Vagina (tissue), 2 donors: Measurements from ENCODE around the gene FRMPD2. TPM values are rescaled to one million over a fixed set of nuclear protein-coding genes. Genes with fewer than 3 reads are reported as not detected.
"Not testable (repeated sequence)": the region's sequence is repeated elsewhere in the genome, so short reads cannot be mapped to it uniquely, and the experiment has no call there.

Experiments
- DNase-seq, 2 donors: peaks; one replicate each; pipeline ENCODE4 v3.0.0-alpha.2; 2017; ENCODE audit errors: extremely low spot score in 2 of 2
- H3K27ac ChIP-seq: fragments of 200-600 bp; sonication (generic); one replicate; pipeline ENCODE4 v1.5.1; 2019
- H3K27me3 ChIP-seq: fragments of 200-600 bp; sonication (generic); one replicate; pipeline ENCODE4 v1.5.1; 2019
- H3K36me3 ChIP-seq, 2 donors: fragments of 200-600 bp; sonication (generic); one replicate each; pipeline ENCODE4 v1.5.1; 2017 to 2019
- H3K4me1 ChIP-seq: fragments of 200-600 bp; sonication (generic); one replicate; pipeline ENCODE4 v1.5.1; 2019
- H3K4me3 ChIP-seq, 2 donors: fragments of 200-600 bp; sonication (generic); 1 replicate in 1 of 2; 2 replicates in 1 of 2; pipeline ENCODE4 v1.5.1; 2016 to 2019
- H3K9me3 ChIP-seq: fragments of 200-600 bp; sonication (generic); one replicate; pipeline ENCODE4 v1.5.1; 2019
- CTCF ChIP-seq, 3 experiments: fragments of 450-650 bp in 2 of 3; fragments of 200-600 bp in 1 of 3; sonication (generic) in 1 of 3; IDR thresholded peaks; one replicate each; pipeline ENCODE4 v1.5.1; 2017 to 2019; ENCODE audit warnings: antibody characterized with exemption in 3 of 3, mild to moderate bottlenecking in 2 of 3, moderate library complexity in 2 of 3
- POLR2A ChIP-seq, 2 donors: fragments of 450-650 bp; IDR thresholded peaks; one replicate each; pipeline ENCODE4 v1.6.1; 2017; ENCODE audit warnings: antibody characterized with exemption in 2 of 2, mild to moderate bottlenecking in 2 of 2, moderate library complexity in 2 of 2
- POLR2AphosphoS5 ChIP-seq, 2 donors: sonication (generic); formaldehyde crosslinking; IDR thresholded peaks; one replicate each; pipeline ENCODE4 v1.9.0; 2017; ENCODE audit warnings: antibody characterized with exemption in 2 of 2, mild to moderate bottlenecking in 2 of 2, low read depth in 1 of 2; ENCODE audit not compliant: insufficient read depth in 1 of 2
- intact Hi-C: fragments of 100-400 bp; cut with DNase I; formaldehyde crosslinking; loops from one replicate; pipeline ENCODE4 v1.15.1; 2023
- total RNA-seq: library from RNA; depleted of rRNA; stranded (reverse); fragments of >200 nt; gene quantifications from one replicate; pipeline ENCODE4 v1.2.3, GENCODE V29; 2016

The FRMPD2 gene
- total RNA-seq, 1 donor from 2014 or later = not detected

- Histone ChIP-seq H3K9me3 (no peaks in the 10 kb centered on the region), H3K4me1 (peaks cover 7% of the 10 kb centered on the region), H3K36me3 (no peaks in the 10 kb centered on the region), H3K27ac (no peak overlapping the region), H3K4me3 (no peak overlapping the region), H3K27me3 (no peaks in the 10 kb centered on the region)
- TF ChIP-seq CTCF (IDR thresholded peaks at IDR 0.05) (no peak), POLR2AphosphoS5 (IDR thresholded peaks at IDR 0.05; ENCODE audit: insufficient read depth in 1 of 2, low read depth in 1 of 2) (no peak), POLR2A (IDR thresholded peaks at IDR 0.05) (no peak)
- DNase-seq = no peak
- intact Hi-C loops = no loop called here
Observed at GRCh38 chr10:48284002-48284546, 9.6 kb upstream of the FRMPD2 start.

- Histone ChIP-seq H3K36me3 (no peaks in the 10 kb centered on the region), H3K27ac (no peak overlapping the region), H3K9me3 (no peaks in the 10 kb centered on the region), H3K4me1 (peaks cover 3% of the 10 kb centered on the region), H3K4me3 (no peak overlapping the region), H3K27me3 (no peaks in the 10 kb centered on the region)
- TF ChIP-seq POLR2A (IDR thresholded peaks at IDR 0.05) (no peak), POLR2AphosphoS5 (IDR thresholded peaks at IDR 0.05; ENCODE audit: insufficient read depth in 1 of 2, low read depth in 1 of 2) (no peak), CTCF (IDR thresholded peaks at IDR 0.05) (no peak)
- DNase-seq = no peak
- intact Hi-C loops = no loop called here
Observed at GRCh38 chr10:48282829-48283228, 8.3 kb upstream of the FRMPD2 start.

- H3K27me3 ChIP-seq, H3K36me3 ChIP-seq, H3K4me1 ChIP-seq, intact Hi-C loops, H3K4me3 ChIP-seq, H3K27ac ChIP-seq, H3K9me3 ChIP-seq, DNase-seq: not testable (repeated sequence)
Observed at GRCh38 chr10:48281697-48282096, 7.2 kb upstream of the FRMPD2 start.

- Histone ChIP-seq H3K9me3 (no peaks in the 10 kb centered on the region), H3K27ac (no peak overlapping the region), H3K27me3 (no peaks in the 10 kb centered on the region), H3K4me3 (no peak overlapping the region), H3K36me3 (no peaks in the 10 kb centered on the region), H3K4me1 (no peaks in the 10 kb centered on the region)
- no peak for DNase-seq
- intact Hi-C loops = no loop called here
- no peak for TF ChIP-seq POLR2AphosphoS5 (IDR thresholded peaks at IDR 0.05; ENCODE audit: insufficient read depth in 1 of 2, low read depth in 1 of 2)
- no peak for TF ChIP-seq CTCF (IDR thresholded peaks at IDR 0.05)
- no peak for TF ChIP-seq POLR2A (IDR thresholded peaks at IDR 0.05)
Observed at GRCh38 chr10:48279081-48279751, 4.7 kb upstream of the FRMPD2 start.

GRCh38 chr10:48277093-48277492 is 2.6 kb upstream of the FRMPD2 start:
- DNase-seq = no peak
- H3K27me3 ChIP-seq = no peaks in the 10 kb centered on the region
- H3K9me3 ChIP-seq = no peaks in the 10 kb centered on the region
- intact Hi-C loops = no loop called here
- H3K27ac ChIP-seq = no peak overlapping the region
- H3K36me3 ChIP-seq = no peaks in the 10 kb centered on the region
- H3K4me1 ChIP-seq = no peaks in the 10 kb centered on the region
- TF ChIP-seq POLR2A (IDR thresholded peaks at IDR 0.05) = no peak
- TF ChIP-seq CTCF (IDR thresholded peaks at IDR 0.05) = no peak
- TF ChIP-seq POLR2AphosphoS5 (IDR thresholded peaks at IDR 0.05; ENCODE audit: insufficient read depth in 1 of 2, low read depth in 1 of 2) = no peak
- no peak overlapping the region for H3K4me3 ChIP-seq
